ENCODE results near the gene GAPVD1.

Gene GAPVD1

DNA sequence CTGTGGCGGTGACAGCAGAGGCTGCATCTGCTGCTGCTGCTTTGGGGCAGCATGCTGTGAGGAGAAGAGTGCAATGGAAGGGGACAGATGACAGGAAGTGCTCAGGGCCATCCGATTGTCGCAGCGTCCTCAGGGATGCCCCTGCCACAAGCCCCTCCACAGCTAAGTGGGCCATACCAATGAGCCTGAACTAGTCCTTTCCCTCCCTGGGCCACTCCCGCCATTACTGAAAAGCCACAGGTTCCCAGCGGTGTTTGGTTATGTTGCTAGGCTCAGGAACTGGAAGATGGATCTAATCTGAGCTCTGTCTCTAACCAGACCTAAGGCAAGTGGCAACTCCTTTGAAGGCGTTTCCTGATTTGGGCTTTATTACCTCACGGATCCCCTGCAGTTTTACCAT, 109.2 kb downstream of the GAPVD1 start:
- DNase-seq: no peak

DNA sequence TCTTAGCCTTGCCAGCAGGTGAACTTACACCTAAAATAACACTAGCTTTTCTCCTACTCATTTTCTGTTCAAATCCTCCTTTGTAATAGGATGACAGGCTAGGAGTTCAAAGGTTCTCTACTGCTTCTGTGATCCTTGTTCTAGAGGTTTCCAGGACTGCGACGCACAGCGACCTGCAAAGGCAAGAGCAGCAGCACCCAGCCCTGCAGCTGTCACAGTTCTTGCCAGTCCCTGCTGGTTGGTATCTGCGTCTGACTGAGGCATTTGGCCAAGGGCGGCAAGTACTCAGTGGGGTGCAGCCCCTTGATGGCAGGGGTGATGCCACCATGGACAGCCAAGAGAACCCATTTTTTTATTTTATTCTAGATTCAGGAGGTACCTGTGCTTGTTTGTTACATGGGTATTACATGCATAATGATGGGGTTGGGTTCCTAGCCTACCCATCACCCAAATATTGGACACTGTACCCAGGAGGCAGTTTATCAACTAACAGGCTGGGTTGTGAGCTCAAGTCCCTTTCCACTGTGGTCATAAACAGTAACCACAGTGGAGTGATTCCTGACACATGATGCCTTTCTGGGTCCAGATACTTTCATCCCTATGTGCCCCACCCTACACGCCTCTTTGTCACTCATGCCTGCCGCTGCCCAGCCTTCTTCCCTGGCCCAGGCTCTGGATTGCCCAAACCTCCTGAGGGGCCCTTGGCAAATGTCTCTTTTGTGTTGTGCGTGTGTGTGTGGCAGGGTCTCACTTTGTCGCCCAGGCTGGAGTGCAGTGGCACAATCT, 111.0 kb downstream of the GAPVD1 start:
- peak in 11 of 56 donors; percentile 3 to 17 (median 7) for DNase-seq

DNA sequence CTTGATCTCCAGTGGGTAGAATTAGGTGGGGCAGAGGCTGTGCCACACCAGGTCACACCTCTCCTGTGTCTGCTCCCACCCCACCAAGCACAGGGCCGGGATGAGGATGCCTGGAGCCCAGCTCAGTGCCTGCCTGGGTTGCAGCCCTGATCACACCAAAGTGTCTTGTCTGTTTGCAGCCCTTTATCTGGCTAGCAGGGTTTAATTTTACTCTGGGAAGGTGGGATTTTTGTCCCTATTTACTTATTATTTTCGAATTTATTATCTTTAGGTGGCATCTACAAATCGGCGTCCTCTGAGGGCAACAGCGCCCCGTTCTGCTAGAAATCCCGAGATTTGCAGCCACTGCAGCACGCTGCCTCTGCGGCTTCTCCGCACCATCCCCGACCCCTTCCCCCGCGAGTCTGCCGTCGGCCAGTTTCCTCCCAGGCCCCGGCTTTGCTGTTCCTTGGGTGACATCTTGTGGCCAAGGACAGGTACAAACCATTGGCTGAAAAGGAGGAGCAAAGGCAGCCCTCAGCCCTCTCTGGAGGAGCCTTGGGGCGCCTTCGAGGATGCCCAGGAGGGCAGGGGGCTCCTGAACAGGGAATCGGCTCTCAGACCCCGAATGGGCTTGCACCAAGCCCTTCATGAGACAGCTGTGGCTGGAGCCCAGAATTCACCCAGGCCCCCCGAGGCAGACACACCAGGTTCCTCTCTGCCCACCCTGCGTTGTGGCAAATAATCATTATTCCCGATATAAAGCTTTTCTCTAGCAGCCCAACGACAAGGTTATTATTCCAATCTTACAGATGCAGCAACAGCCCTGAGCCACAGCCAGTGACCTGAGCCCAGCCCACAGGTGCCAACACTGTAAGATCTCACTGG, 113.0 kb downstream of the GAPVD1 start:
- DNase-seq: peak in 50 of 56 donors; percentile 3 to 71 (median 36)

- no peak for DNase-seq
Measured at GRCh38 chr9:125375820-125376219, 114.2 kb downstream of the GAPVD1 start.

DNA sequence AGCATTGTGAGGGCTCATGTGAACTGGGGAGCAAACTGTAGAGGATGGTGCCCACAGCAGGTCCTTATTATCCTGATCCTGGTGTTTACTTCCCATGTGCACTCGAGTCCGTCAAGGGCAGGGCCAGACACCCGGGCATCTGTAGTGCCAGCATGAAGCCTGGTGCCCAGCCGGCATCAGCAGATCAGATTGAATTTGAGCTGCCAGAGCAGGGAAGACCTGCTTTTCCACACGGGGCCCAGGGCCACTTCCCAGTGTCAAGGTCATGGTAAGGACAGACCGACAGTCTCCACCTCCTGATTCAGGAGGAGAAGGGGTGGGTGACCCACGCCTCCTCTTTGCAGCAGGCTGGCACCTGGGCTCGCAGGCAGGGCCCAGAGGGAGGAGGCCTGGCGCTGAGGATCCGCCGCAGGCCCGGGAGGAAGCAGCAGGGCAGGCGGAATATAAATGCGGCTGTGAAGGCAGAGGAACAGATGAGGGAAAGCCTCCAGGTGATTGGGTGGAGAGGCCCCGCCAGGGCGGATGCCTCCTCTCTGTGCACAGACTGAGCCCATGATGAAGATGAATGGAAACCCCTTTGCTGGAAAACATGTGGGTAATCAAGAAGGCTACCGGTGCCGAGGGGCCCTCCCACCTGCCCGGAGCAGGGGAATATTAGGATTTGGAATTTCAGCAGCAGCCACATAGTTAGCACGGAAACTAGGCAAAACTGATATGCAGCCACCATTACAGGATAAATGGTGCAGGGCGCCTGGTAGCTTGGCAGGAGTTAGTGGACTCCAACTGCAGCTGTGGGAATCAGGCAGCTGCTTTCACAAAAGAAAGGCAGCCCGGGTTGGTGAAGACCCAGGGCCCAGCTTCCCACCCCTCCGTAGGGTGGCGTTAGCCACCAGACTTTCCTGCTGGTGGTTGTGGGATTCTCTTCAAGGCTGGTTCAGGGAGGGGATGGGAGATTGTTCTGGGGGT, 114.9 kb downstream of the GAPVD1 start:
- DNase-seq: no peak

DNA sequence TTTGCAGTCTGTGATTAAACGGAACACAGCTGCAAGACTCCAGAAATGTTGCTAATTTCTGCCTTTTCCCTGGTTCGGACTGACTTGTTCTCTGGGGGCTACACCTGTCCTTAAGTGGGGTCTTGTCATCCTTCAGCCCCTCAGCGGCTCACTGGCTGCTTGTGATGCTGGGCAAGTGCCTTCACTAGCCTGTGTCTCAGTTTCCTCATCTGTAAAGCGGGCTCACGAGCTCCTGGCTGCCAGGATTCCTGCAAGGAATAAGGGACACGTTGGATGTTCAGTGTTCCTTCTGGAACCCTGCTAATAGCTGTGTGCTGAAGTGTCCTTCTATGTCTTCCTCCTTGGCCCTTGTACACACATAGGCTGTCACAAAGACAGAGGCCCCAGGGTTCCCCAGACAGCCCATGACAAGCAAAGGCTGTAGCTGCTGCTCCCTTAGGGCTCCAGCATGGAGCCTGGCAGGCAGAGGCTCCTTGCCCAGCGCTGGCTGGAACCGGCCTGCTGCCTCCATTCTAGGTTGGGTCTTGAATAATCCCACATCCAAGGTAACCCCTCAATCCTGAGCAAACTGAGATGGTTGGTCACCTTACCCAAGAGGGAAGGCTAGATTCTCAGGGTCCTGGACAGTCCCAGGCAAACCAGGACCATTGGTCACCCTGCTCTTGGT, 116.1 kb downstream of the GAPVD1 start:
- no peak for DNase-seq

GRCh38 chr9:125378778-125379177, 117.2 kb downstream of the GAPVD1 start:
- DNase-seq: no peak

DNA sequence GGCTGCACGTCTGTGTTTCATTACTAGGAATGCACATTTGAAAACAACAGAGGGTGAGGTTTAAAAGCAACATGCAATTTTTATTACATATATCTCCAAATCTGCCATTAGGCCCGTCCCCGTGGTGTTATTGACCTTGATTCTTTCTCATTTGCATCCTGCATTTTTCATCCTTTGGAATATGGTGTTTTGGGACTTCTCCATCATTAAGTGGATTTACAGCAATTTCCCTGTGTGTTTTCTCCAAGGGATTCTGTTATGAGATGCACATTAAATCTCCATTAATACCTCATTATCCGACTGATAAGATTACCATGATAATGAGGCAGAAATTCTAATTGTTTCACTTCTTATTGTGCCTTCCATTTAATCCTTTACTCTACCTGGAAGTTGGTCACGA, 117.6 kb downstream of the GAPVD1 start:
- DNase-seq: no peak

GRCh38 chr9:125380406-125380805, 118.8 kb downstream of the GAPVD1 start:
- no peak for DNase-seq

GRCh38 chr9:125387861-125388524, 126.4 kb downstream of the GAPVD1 start:
- DNase-seq: no peak

GRCh38 chr9:125388978-125389377, 127.4 kb downstream of the GAPVD1 start:
- DNase-seq: no peak

DNA sequence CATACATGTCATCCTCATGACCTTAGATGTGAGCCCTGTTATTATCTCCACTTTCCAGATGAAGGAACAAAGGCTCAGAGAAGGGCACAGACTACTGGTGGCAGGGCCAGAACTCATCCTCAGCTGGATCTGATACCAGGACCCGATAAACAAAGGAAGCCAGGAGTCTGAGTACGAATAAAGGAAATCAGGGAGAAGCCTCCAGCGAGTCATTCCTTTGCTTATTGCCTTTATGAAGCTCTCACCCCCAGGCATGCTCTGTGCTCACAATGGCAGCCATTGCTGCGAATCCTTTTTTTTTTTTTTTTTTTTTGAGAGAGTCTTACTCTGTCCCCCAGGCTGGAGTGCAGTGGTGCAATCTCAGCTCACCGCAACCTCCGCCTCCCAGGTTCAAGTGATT, 130.1 kb downstream of the GAPVD1 start:
- DNase-seq: no peak

- no peak for DNase-seq
Measured at GRCh38 chr9:125393426-125393825, 131.8 kb downstream of the GAPVD1 start.

DNA sequence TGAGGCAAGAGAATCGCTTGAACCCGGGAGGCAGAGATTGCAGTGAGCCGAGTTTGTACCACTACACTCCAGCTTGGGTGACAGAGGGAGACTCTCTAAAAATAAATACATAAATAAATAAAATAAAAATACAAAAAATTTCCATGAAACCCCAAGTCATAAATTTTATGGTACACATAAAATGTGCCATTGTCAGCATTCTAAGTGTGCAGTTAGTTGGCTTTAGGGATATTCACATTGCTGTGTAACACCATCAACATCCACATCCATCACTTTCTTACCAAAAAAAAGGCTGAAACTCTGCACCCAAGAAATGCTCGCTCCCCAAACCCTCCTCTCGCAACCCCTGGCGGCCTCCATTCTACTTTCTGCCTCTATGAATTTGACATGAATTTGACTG, 135.2 kb downstream of the GAPVD1 start:
- no peak for DNase-seq

- peak in 12 of 56 donors; percentile 2 to 35 (median 8) for DNase-seq
Measured at GRCh38 chr9:125397736-125398135, 136.1 kb downstream of the GAPVD1 start.

DNA sequence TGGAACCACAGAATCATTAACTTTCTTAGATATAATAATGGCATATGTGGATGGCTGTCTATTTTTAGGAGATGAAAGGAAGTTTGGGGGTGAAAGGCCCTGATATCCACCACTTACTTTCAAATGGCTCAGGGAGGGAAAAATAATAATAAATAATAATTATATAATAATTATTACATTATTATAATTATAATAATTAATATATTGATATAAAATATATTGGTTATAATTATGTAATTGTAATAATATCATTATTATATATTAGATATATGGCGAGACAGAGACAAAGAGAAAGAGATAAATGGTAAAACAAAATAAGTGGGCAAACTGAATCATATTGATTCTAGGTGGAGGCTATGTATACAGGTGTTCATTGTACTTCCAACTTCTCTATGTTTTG, 136.6 kb downstream of the GAPVD1 start:
- no peak for DNase-seq

DNA sequence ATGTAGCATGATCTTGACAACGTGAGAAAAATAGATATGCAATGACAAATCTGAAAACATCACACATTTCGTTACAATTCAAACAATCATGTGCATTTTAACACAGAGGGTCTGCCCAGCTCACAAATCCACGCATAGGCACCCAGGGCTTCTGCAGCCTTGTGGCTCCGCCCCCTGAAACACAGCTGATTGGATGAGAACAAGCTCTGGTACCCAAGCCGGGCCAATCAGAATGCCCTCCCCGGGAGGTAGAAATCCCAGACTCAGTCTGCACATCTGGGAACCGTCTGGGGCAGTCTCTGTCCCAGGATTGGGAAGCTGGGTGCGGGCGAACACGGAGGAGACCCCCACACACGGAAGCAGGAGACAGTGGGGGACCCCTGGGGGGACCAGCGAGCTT, 137.5 kb downstream of the GAPVD1 start:
- no peak for DNase-seq

DNA sequence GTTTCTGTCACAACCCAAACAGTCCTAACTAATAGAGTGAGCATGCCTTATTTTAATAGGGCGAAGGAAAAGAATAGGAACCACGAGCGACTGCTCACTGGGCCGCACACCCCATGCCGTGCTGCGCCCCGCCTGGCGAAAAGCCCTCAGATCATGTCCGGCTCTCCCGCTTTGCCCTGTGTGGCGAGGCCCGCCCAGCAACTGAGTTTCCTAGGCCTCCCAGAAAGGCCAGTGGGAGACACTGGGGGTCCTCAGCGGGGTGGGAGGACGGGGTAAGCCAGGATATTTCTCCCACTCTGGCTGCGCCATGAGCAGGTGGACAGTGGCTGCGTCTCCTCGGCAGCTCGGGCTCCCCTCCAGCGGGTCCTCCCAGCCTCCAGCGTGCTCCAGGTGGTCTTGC, 138.0 kb downstream of the GAPVD1 start:
- no peak for DNase-seq

DNA sequence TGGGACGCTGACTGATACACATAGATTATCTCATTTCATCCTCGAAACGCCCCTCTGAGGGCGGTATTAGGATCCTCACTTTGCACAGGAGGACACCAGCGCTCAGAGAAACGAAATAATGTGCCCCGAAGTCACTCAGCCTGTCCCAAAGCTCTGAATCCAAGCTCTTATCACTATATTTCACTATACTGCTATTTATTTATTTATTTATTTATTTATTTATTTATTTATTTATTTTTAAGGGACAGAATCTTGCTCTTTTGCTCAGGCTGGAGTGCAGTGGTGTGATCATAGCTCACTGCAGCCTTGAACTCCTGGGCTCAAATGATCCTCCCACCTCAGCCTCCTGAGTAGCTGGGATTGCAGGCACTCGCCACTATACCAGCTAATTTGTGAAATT, 138.6 kb downstream of the GAPVD1 start:
- DNase-seq: peak in 1 of 56 donors; percentile 2
